Mesendoderm (in vitro differentiated cells): ENCODE data around the gene SLITRK5.

Source experiments
- DNase-seq: peaks from one replicate; pipeline ENCODE4 v3.0.0; 2013
- H2AK5ac ChIP-seq: 2 replicates; pipeline ENCODE4 v1.6.1; 2013; ENCODE audit warnings: low read length, inconsistent platforms
- H2BK120ac ChIP-seq: 2 replicates; pipeline ENCODE4 v1.6.1; 2013; ENCODE audit warnings: low read depth, mild to moderate bottlenecking, low read length, moderate library complexity, mixed read lengths
- H2BK15ac ChIP-seq: replicated peaks from 2 replicates; pipeline ENCODE4 v1.6.1; 2013; ENCODE audit warnings: low read depth, mild to moderate bottlenecking, moderate library complexity
- H2BK5ac ChIP-seq: 2 replicates; pipeline ENCODE4 v1.6.1; 2013; ENCODE audit warnings: low read length, inconsistent platforms
- H3K18ac ChIP-seq: 2 replicates; pipeline ENCODE4 v1.6.1; 2013; ENCODE audit warnings: mild to moderate bottlenecking, low read length, mixed read lengths
- H3K23ac ChIP-seq: one replicate; pipeline ENCODE4 v1.6.1; 2013; ENCODE audit warnings: low read length
- H3K27ac ChIP-seq: 2 replicates; pipeline ENCODE4 v1.5.1; 2013; ENCODE audit warnings: low read depth, mild to moderate bottlenecking, inconsistent platforms, low read length, moderate library complexity
- H3K27me3 ChIP-seq: 2 replicates; pipeline ENCODE4 v1.6.1; 2013; ENCODE audit warnings: low read length, control low read depth, mild to moderate bottlenecking, inconsistent platforms; ENCODE audit not compliant: insufficient read depth, poor library complexity
- H3K36me3 ChIP-seq: 2 replicates; pipeline ENCODE4 v1.6.1; 2013; ENCODE audit warnings: low read length, inconsistent platforms; ENCODE audit not compliant: control insufficient read depth, insufficient read depth
- H3K4ac ChIP-seq: one replicate; pipeline ENCODE4 v1.6.1; 2013; ENCODE audit warnings: low read depth, mild to moderate bottlenecking, low read length, moderate library complexity
- H3K4me1 ChIP-seq: 2 replicates; pipeline ENCODE4 v1.6.1; 2013; ENCODE audit warnings: low read depth, low read length, inconsistent platforms; ENCODE audit not compliant: control insufficient read depth
- H3K4me2 ChIP-seq: 2 replicates; pipeline ENCODE4 v1.6.1; 2013; ENCODE audit warnings: low read length
- H3K4me3 ChIP-seq: 2 replicates; pipeline ENCODE4 v1.5.1; 2013; ENCODE audit warnings: mild to moderate bottlenecking, low read length
- H3K56ac ChIP-seq: one replicate; pipeline ENCODE4 v1.6.1; 2013; ENCODE audit warnings: low read length
- H3K79me1 ChIP-seq: 2 replicates; pipeline ENCODE4 v1.6.1; 2013; ENCODE audit warnings: low read length, inconsistent platforms
- H3K79me2 ChIP-seq: 2 replicates; pipeline ENCODE4 v1.6.1; 2013; ENCODE audit warnings: mild to moderate bottlenecking, low read length; ENCODE audit not compliant: control insufficient read depth, insufficient read depth
- H3K9ac ChIP-seq: 2 replicates; pipeline ENCODE4 v1.6.1; 2013; ENCODE audit warnings: low read length, inconsistent platforms
- H4K5ac ChIP-seq: one replicate; pipeline ENCODE4 v1.6.1; 2013; ENCODE audit warnings: low read length
- H4K8ac ChIP-seq: one replicate; pipeline ENCODE4 v1.6.1; 2013; ENCODE audit warnings: low read depth, mild to moderate bottlenecking, control low read depth, low read length, moderate library complexity
- WGBS: extraction: QIAGEN DNeasy Blood & Tissue Kit; methylation state at CpG from one replicate; pipeline ENCODE4 v1.1.7; 2013; ENCODE audit warnings: low lambda C conversion rate, missing lambda C conversion rate; ENCODE audit not compliant: insufficient coverage; ENCODE audit errors: extremely low coverage; 5-methylcytosine and 5-hydroxymethylcytosine counted together

The SLITRK5 gene

GRCh38 chr13:87684850-87685742 lies 13.9 kb downstream of the SLITRK5 start:
- no peak overlapping the region for H4K8ac ChIP-seq
- no peaks in the 10 kb centered on the region for H3K36me3 ChIP-seq
- H3K18ac ChIP-seq: no peak overlapping the region
- no CpG with 5 or more reads among the region's 2 CpGs for WGBS
- no peak overlapping the region for H2BK5ac ChIP-seq
- H3K27ac ChIP-seq: no peak overlapping the region
- H3K9ac ChIP-seq: no peak overlapping the region
- H3K79me1 ChIP-seq: no peaks in the 10 kb centered on the region
- H3K4me1 ChIP-seq: no peaks in the 10 kb centered on the region
- no peaks in the 10 kb centered on the region for H3K79me2 ChIP-seq
- no peak overlapping the region for H2BK120ac ChIP-seq
- no peak overlapping the region for H3K4ac ChIP-seq
- H3K27me3 ChIP-seq: no peaks in the 10 kb centered on the region
- H3K23ac ChIP-seq: no peak overlapping the region
- H3K4me2 ChIP-seq: no peak overlapping the region
- H3K4me3 ChIP-seq: no peak overlapping the region
- H4K5ac ChIP-seq: no peak overlapping the region
- no peak overlapping the region for H2AK5ac ChIP-seq
- no peak overlapping the region for H2BK15ac ChIP-seq
- H3K56ac ChIP-seq: no peak overlapping the region
- peak; percentile 34 for DNase-seq

- H3K56ac ChIP-seq: no peak overlapping the region
- H2BK15ac ChIP-seq: no peak overlapping the region
- no peaks in the 10 kb centered on the region for H3K79me2 ChIP-seq
- no peak overlapping the region for H3K27ac ChIP-seq
- no peaks in the 10 kb centered on the region for H3K36me3 ChIP-seq
- no peaks in the 10 kb centered on the region for H3K27me3 ChIP-seq
- H2BK120ac ChIP-seq: no peak overlapping the region
- no peak overlapping the region for H4K8ac ChIP-seq
- no peaks in the 10 kb centered on the region for H3K79me1 ChIP-seq
- no peaks in the 10 kb centered on the region for H3K4me1 ChIP-seq
- H3K4me3 ChIP-seq: no peak overlapping the region
- no peak overlapping the region for H2AK5ac ChIP-seq
- no CpG with 5 or more reads among the region's 1 CpG for WGBS
- no peak for DNase-seq
- H4K5ac ChIP-seq: no peak overlapping the region
- H3K4ac ChIP-seq: no peak overlapping the region
- H3K9ac ChIP-seq: no peak overlapping the region
- H2BK5ac ChIP-seq: no peak overlapping the region
- H3K18ac ChIP-seq: no peak overlapping the region
- H3K23ac ChIP-seq: no peak overlapping the region
- H3K4me2 ChIP-seq: no peak overlapping the region
Measured at GRCh38 chr13:87696458-87696857, 25.3 kb downstream of the SLITRK5 start.

- Histone ChIP-seq H3K23ac (no peak overlapping the region), H3K4me3 (no peak overlapping the region), H3K18ac (no peak overlapping the region), H3K4ac (no peak overlapping the region), H2BK5ac (no peak overlapping the region), H3K4me1 (no peaks in the 10 kb centered on the region), H2BK15ac (no peak overlapping the region), H3K4me2 (no peak overlapping the region), H3K79me1 (no peaks in the 10 kb centered on the region), H3K9ac (no peak overlapping the region), H4K5ac (no peak overlapping the region), H2BK120ac (no peak overlapping the region), H3K27me3 (no peaks in the 10 kb centered on the region), H3K27ac (no peak overlapping the region), H4K8ac (no peak overlapping the region), H2AK5ac (no peak overlapping the region), H3K36me3 (no peaks in the 10 kb centered on the region), H3K56ac (no peak overlapping the region), H3K79me2 (no peaks in the 10 kb centered on the region)
- WGBS: no CpG with 5 or more reads among the region's 2 CpGs
- no peak for DNase-seq
Measured at GRCh38 chr13:87698268-87698667, 27.1 kb downstream of the SLITRK5 start.

DNA sequence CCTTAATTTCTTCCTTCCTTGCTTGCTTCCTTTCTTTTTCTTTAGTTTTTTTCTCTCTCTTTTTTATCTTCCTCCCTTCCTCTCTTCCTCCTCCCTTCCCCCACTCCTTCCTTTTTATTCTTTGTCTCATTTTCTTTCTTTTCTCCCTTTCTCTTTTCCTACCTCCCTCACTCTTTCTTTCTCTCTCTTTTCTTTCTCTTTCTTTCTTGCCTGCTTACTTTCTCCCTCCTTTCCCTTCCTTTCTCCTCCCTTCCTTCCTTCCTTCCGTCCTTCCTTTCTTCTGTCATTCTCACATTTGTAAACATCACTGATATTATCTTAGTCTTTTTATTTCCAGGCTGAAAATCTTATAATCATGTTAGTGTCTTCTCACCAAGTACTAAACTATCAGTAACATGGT lies 38.8 kb downstream of the SLITRK5 start:
- Histone ChIP-seq H3K79me1 (no peaks in the 10 kb centered on the region), H3K79me2 (no peaks in the 10 kb centered on the region), H3K4me2 (no peak overlapping the region), H3K4me1 (no peaks in the 10 kb centered on the region), H2BK5ac (no peak overlapping the region), H2BK120ac (no peak overlapping the region), H3K36me3 (no peaks in the 10 kb centered on the region), H3K18ac (no peak overlapping the region), H3K9ac (no peak overlapping the region), H3K56ac (no peak overlapping the region), H3K27ac (no peak overlapping the region), H2AK5ac (no peak overlapping the region), H3K4ac (no peak overlapping the region), H3K4me3 (no peak overlapping the region), H3K23ac (no peak overlapping the region), H3K27me3 (no peaks in the 10 kb centered on the region), H4K8ac (no peak overlapping the region), H2BK15ac (no peak overlapping the region), H4K5ac (no peak overlapping the region)
- no peak for DNase-seq
- whole genome bisulfite sequencing: no CpG with 5 or more reads among the region's 1 CpG

DNA sequence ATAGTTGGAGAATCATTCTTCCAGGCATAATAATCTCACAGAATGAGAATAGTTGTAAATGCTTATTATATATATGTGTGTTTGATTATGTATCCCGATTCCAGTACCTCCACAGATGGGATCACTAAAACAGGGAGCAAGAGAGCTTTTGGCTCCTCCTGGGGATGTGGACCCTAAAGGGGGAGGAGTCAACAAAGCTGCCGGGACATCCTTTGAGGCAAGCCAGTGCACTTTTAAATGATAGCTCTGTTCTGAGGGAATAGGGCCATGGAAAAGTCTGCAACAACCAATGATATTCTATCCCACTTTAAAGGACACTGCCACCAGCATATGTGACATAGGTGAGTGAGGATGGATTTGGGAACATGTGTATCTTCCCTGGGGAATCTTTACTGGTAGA lies 40.8 kb downstream of the SLITRK5 start:
- H4K5ac ChIP-seq: no peak overlapping the region
- H3K27ac ChIP-seq: no peak overlapping the region
- H2AK5ac ChIP-seq: no peak overlapping the region
- no peak overlapping the region for H2BK5ac ChIP-seq
- H3K18ac ChIP-seq: no peak overlapping the region
- no peaks in the 10 kb centered on the region for H3K79me1 ChIP-seq
- no peak overlapping the region for H3K4ac ChIP-seq
- DNase-seq: no peak
- no peak overlapping the region for H3K4me3 ChIP-seq
- no peaks in the 10 kb centered on the region for H3K36me3 ChIP-seq
- no peaks in the 10 kb centered on the region for H3K27me3 ChIP-seq
- no CpG with 5 or more reads among the region's 2 CpGs for WGBS
- no peak overlapping the region for H4K8ac ChIP-seq
- H3K4me2 ChIP-seq: no peak overlapping the region
- no peaks in the 10 kb centered on the region for H3K79me2 ChIP-seq
- H3K56ac ChIP-seq: no peak overlapping the region
- H2BK120ac ChIP-seq: no peak overlapping the region
- no peak overlapping the region for H2BK15ac ChIP-seq
- no peak overlapping the region for H3K9ac ChIP-seq
- H3K4me1 ChIP-seq: no peaks in the 10 kb centered on the region
- no peak overlapping the region for H3K23ac ChIP-seq
